IMR-90 (cell line): Measurements from ENCODE around the gene MYL2. TPM values are rescaled to one million over a fixed set of nuclear protein-coding genes. Genes with fewer than 3 reads are reported as not detected.

Experiments used
- ATAC-seq: fragments of 200-7000 bp; cut with Tn5 transposase; 2 replicates; pipeline ENCODE4 v1.9.1; 2020; ENCODE audit warnings: low read depth, mild to moderate bottlenecking, moderate library complexity
- BruUV-seq: library from RNA; stranded (reverse); fragments of 400-500 nt; replicated peaks from 2 replicates; lab custom pipeline; 2021; lab: Mats Ljungman, UMichigan
- CTCF ChIA-PET: fragments of 300-600 bp; formaldehyde crosslinking; extraction: SDS; loops from one replicate; lab custom pipeline; 2021; ENCODE audit warnings: antibody characterized with exemption; lab: Yijun Ruan, JAX
- POLR2A ChIA-PET: fragments of 300-600 bp; sonication (Branson Sonifier 250); formaldehyde crosslinking; loops from one replicate; lab custom pipeline; 2022; ENCODE audit warnings: antibody characterized with exemption; ENCODE audit not compliant: unreplicated experiment; lab: Charles Lee
- DNase-seq: peaks from one replicate; pipeline ENCODE4 v3.0.0; 2013
- H2AFZ ChIP-seq: replicated peaks from 2 replicates; pipeline ENCODE3; 2013; ENCODE audit warnings: low read length, mild to moderate bottlenecking; ENCODE audit not compliant: poor library complexity
- H2AK5ac ChIP-seq: 2 replicates; pipeline ENCODE4 v1.6.1; 2013; ENCODE audit warnings: low read depth, low read length, inconsistent platforms
- H2AK9ac ChIP-seq: replicated peaks from 2 replicates; pipeline ENCODE3; 2013; ENCODE audit warnings: mild to moderate bottlenecking, low read depth, low read length, moderate library complexity; ENCODE audit not compliant: poor library complexity
- H2BK120ac ChIP-seq: 2 replicates; pipeline ENCODE4 v1.6.1; 2013; ENCODE audit warnings: low read depth, low read length, inconsistent platforms
- H2BK15ac ChIP-seq: 3 replicates; pipeline ENCODE4 v1.6.1; 2013; ENCODE audit warnings: low read depth, low read length, inconsistent platforms
- H2BK20ac ChIP-seq: 2 replicates; pipeline ENCODE4 v1.6.1; 2013; ENCODE audit warnings: low read depth, mild to moderate bottlenecking, inconsistent platforms, low read length, moderate library complexity
- H2BK5ac ChIP-seq: 2 replicates; pipeline ENCODE4 v1.6.1; 2013; ENCODE audit warnings: mild to moderate bottlenecking, low read depth, low read length, inconsistent platforms; ENCODE audit not compliant: poor library complexity, severe bottlenecking
- H3K14ac ChIP-seq: replicated peaks from 2 replicates; pipeline ENCODE4 v1.6.1; 2013; ENCODE audit warnings: low read depth, low read length, inconsistent platforms
- H3K18ac ChIP-seq: 2 replicates; pipeline ENCODE4 v1.6.1; 2013; ENCODE audit warnings: low read depth, low read length, control low read depth
- H3K23ac ChIP-seq: 2 replicates; pipeline ENCODE4 v1.6.1; 2013; ENCODE audit warnings: low read depth, low read length, inconsistent platforms
- H3K27ac ChIP-seq: 2 replicates; pipeline ENCODE4 v1.5.1; 2013; ENCODE audit warnings: mild to moderate bottlenecking, control low read depth, low read length; ENCODE audit not compliant: insufficient read depth
- H3K27me3 ChIP-seq: 2 replicates; pipeline ENCODE4 v1.6.1; 2013; ENCODE audit warnings: low read length; ENCODE audit not compliant: control insufficient read depth, insufficient read depth
- H3K36me3 ChIP-seq: 2 replicates; pipeline ENCODE4 v1.6.1; 2013; ENCODE audit warnings: low read length, mixed read lengths; ENCODE audit not compliant: control insufficient read depth, insufficient read depth
- H3K4ac ChIP-seq: 2 replicates; pipeline ENCODE4 v1.6.1; 2013; ENCODE audit warnings: low read depth, low read length, inconsistent platforms
- H3K4me1 ChIP-seq: 2 replicates; pipeline ENCODE4 v1.6.1; 2013; ENCODE audit warnings: low read length, mixed read lengths; ENCODE audit not compliant: control insufficient read depth, insufficient read depth
- H3K4me2 ChIP-seq: 2 replicates; pipeline ENCODE4 v1.6.1; 2013; ENCODE audit warnings: low read depth, mild to moderate bottlenecking, control low read depth, low read length, moderate library complexity
- H3K4me3 ChIP-seq: 2 replicates; pipeline ENCODE4 v1.5.1; 2013; ENCODE audit warnings: low read depth, mild to moderate bottlenecking, control low read depth, low read length, moderate library complexity; ENCODE audit not compliant: insufficient read depth
- H3K56ac ChIP-seq: 2 replicates; pipeline ENCODE4 v1.6.1; 2013; ENCODE audit warnings: low read length, inconsistent platforms; ENCODE audit not compliant: insufficient read depth; ENCODE audit errors: extremely low read depth
- H3K79me1 ChIP-seq, 2 experiments: 2 replicates each; pipeline ENCODE4 v1.6.1; 2013; ENCODE audit warnings: low read length in 2 of 2, inconsistent platforms in 1 of 2, low read depth in 1 of 2
- H3K9ac ChIP-seq: 2 replicates; pipeline ENCODE4 v1.6.1; 2013; ENCODE audit warnings: low read depth, low read length, control low read depth
- H3K9me1 ChIP-seq: 2 replicates; pipeline ENCODE4 v1.6.1; 2013; ENCODE audit warnings: low read length, inconsistent platforms; ENCODE audit not compliant: insufficient read depth
- H3K9me3 ChIP-seq: 2 replicates; pipeline ENCODE4 v1.6.1; 2013; ENCODE audit warnings: low read length; ENCODE audit not compliant: control insufficient read depth, insufficient read depth
- H4K20me1 ChIP-seq: 2 replicates; pipeline ENCODE4 v1.6.1; 2013; ENCODE audit warnings: low read length, inconsistent platforms; ENCODE audit not compliant: insufficient read depth
- H4K5ac ChIP-seq: 2 replicates; pipeline ENCODE4 v1.6.1; 2013; ENCODE audit warnings: mild to moderate bottlenecking, low read depth, low read length, control low read depth
- H4K8ac ChIP-seq, 2 experiments: 2 replicates each; pipeline ENCODE4 v1.6.1; 2013; ENCODE audit warnings: low read depth in 2 of 2, low read length in 2 of 2, control low read depth in 1 of 2, inconsistent platforms in 1 of 2
- H4K91ac ChIP-seq: 2 replicates; pipeline ENCODE4 v1.6.1; 2013; ENCODE audit warnings: low read depth, low read length, inconsistent platforms; ENCODE audit not compliant: insufficient read depth
- BHLHE40 ChIP-seq: fragments of 150-350 bp; IDR thresholded peaks from 2 replicates; pipeline ENCODE4 v1.6.1; 2016; ENCODE audit warnings: mild to moderate bottlenecking, low read depth, low read length
- CEBPB ChIP-seq: IDR thresholded peaks from 2 replicates; pipeline ENCODE4 v1.6.1; 2012; ENCODE audit warnings: low read depth, low read length, improper control_type of control experiment
- CHD1 ChIP-seq: IDR thresholded peaks from 2 replicates; pipeline ENCODE4 v1.6.1; 2012; ENCODE audit warnings: low read depth, low read length, improper control_type of control experiment
- FOS ChIP-seq: fragments of 150-350 bp; IDR thresholded peaks from 2 replicates; pipeline ENCODE4 v1.6.1; 2016; ENCODE audit warnings: low read depth, low read length
- MXI1 ChIP-seq: IDR thresholded peaks from 2 replicates; pipeline ENCODE4 v1.6.1; 2012; ENCODE audit warnings: low read depth, mild to moderate bottlenecking, low read length, moderate library complexity, borderline replicate concordance
- NFE2L2 ChIP-seq: fragments of 150-350 bp; IDR thresholded peaks from 2 replicates; pipeline ENCODE4 v1.6.1; 2016; ENCODE audit warnings: low read depth, mild to moderate bottlenecking, low read length
- RCOR1 ChIP-seq: IDR thresholded peaks from 2 replicates; pipeline ENCODE4 v1.6.1; 2012; ENCODE audit warnings: mild to moderate bottlenecking, low read length, improper control_type of control experiment; ENCODE audit not compliant: insufficient replicate concordance
- RFX5 ChIP-seq: IDR thresholded peaks from 2 replicates; pipeline ENCODE4 v1.8.0; 2012; ENCODE audit warnings: low read depth, mild to moderate bottlenecking, low read length, moderate library complexity
- SMC3 ChIP-seq: fragments of 150-350 bp; IDR thresholded peaks from 2 replicates; pipeline ENCODE4 v1.6.1; 2016; ENCODE audit warnings: low read depth, mild to moderate bottlenecking, antibody characterized with exemption, low read length, moderate library complexity
- WGBS, 2 experiments: methylation state at CpG; one replicate each; pipeline versions ENCODE4 v1.1.5 to v1.1.7; 2013; ENCODE audit warnings: missing lambda C conversion rate in 2 of 2; ENCODE audit not compliant: insufficient read length in 1 of 2; ENCODE audit errors: extremely low coverage in 2 of 2; 5-methylcytosine and 5-hydroxymethylcytosine counted together
- dilution Hi-C: fragments of 300-500 bp; cut with HindIII; formaldehyde crosslinking; loops from one replicate; pipeline ENCODE4 v1.14.3; 2018; ENCODE audit warnings: low sequenced_read_pairs; ENCODE audit not compliant: unreplicated experiment
- in situ Hi-C: fragments of 300-500 bp; cut with MboI; formaldehyde crosslinking; loops from 3 replicates; pipeline ENCODE4 v1.14.3; 2019; ENCODE audit warnings: low sequenced_read_pairs, inconsistent platforms, mixed read lengths
- intact Hi-C: fragments of 100-400 bp; cut with micrococcal nuclease; formaldehyde crosslinking; loops from 2 replicates; pipeline ENCODE4 v1.10.0; 2022
- polyA plus RNA-seq, 3 experiments: library from polyadenylated mRNA; depleted of rRNA; stranded (reverse); fragments of >200 nt; gene quantifications; 2 replicates each; pipeline ENCODE4 v1.2.3, GENCODE V29; 2012; ENCODE audit warnings: low replicate concordance in 1 of 3
- total RNA-seq: library from RNA; depleted of rRNA; stranded (reverse); fragments of >200 nt; gene quantifications from 2 replicates; pipeline ENCODE4 v1.2.3, GENCODE V29; 2012
- TF ChIP-seq, protein P1 (sequence below): fragments of 150-350 bp; IDR thresholded peaks from 2 replicates; pipeline ENCODE4 v1.6.1; 2016; ENCODE audit warnings: low read depth, mild to moderate bottlenecking, low read length, moderate library complexity, borderline replicate concordance

The MYL2 gene
- total and polyA plus RNA-seq, 2 of the 4 experiments (the other 2 are of a cell fraction) = not detected

- no peaks in the 10 kb centered on the region for H3K9me3 ChIP-seq
- no peak overlapping the region for H3K4ac ChIP-seq
- no TSS peak for BruUV-seq
- H2BK120ac ChIP-seq = no peak overlapping the region
- no peak overlapping the region for H3K14ac ChIP-seq
- DNase-seq = no peak
- ChIA-PET CTCF (no interaction called here), POLR2A (no interaction called here)
- H2AK5ac ChIP-seq = no peak overlapping the region
- peaks cover under 1% of the 10 kb centered on the region; the same call in 1 of the 2 replicates for H3K27me3 ChIP-seq
- WGBS, 2 experiments = no CpG with 5 or more reads among the region's 2 CpGs
- no peak overlapping the region for H2BK15ac ChIP-seq
- in situ Hi-C loops = no loop called here
- TF ChIP-seq NFE2L2 = no peak
- TF ChIP-seq MXI1 = no peak
- no peak for TF ChIP-seq CHD1
- no peak for TF ChIP-seq CEBPB
- no peak for TF ChIP-seq RFX5
- no peak for TF ChIP-seq RCOR1
- TF ChIP-seq, protein P1, sequence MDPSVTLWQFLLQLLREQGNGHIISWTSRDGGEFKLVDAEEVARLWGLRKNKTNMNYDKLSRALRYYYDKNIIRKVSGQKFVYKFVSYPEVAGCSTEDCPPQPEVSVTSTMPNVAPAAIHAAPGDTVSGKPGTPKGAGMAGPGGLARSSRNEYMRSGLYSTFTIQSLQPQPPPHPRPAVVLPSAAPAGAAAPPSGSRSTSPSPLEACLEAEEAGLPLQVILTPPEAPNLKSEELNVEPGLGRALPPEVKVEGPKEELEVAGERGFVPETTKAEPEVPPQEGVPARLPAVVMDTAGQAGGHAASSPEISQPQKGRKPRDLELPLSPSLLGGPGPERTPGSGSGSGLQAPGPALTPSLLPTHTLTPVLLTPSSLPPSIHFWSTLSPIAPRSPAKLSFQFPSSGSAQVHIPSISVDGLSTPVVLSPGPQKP = no peak
- TF ChIP-seq SMC3 = no peak
- no peak for TF ChIP-seq BHLHE40
- TF ChIP-seq FOS = no peak
- no peaks in the 10 kb centered on the region for H3K36me3 ChIP-seq
- ATAC-seq = no peak
- intact Hi-C loops = no loop called here
- no peak overlapping the region for H4K8ac ChIP-seq
- H3K27ac ChIP-seq = no peak overlapping the region
- H3K4me2 ChIP-seq = no peak overlapping the region
- no peak overlapping the region for H3K23ac ChIP-seq
- H4K91ac ChIP-seq = no peak overlapping the region
- H3K9ac ChIP-seq = no peak overlapping the region
- H2BK5ac ChIP-seq = no peak overlapping the region
- no peak overlapping the region for H3K4me3 ChIP-seq
- H2AK9ac ChIP-seq = no peak overlapping the region
- H3K4me1 ChIP-seq = no peaks in the 10 kb centered on the region
- H3K18ac ChIP-seq = no peak overlapping the region
- no peak overlapping the region for H2AFZ ChIP-seq
- no peaks in the 10 kb centered on the region for H3K9me1 ChIP-seq
- H3K79me1 ChIP-seq = no peaks in the 10 kb centered on the region
- no peak overlapping the region for H2BK20ac ChIP-seq
- dilution Hi-C loops = no loop called here
- no peak overlapping the region for H4K5ac ChIP-seq
- no peaks in the 10 kb centered on the region for H4K20me1 ChIP-seq
- no peak overlapping the region for H3K56ac ChIP-seq
These were observed 40.4 kb upstream of the MYL2 start for GRCh38 chr12:110960795-110961194.
